C4-2B (cell line): ENCODE measurements around the gene CEP97.

Experiments used
- ZFX ChIP-seq: fragments of 450-650 bp; IDR thresholded peaks from 2 replicates; pipeline ENCODE4 v1.6.1; 2017
- TF ChIP-seq, protein P1 (sequence below): fragments of 450-650 bp; conservative IDR thresholded peaks from 2 replicates; pipeline ENCODE4 v1.5.1; 2017; ENCODE audit warnings: mild to moderate bottlenecking

DNA sequence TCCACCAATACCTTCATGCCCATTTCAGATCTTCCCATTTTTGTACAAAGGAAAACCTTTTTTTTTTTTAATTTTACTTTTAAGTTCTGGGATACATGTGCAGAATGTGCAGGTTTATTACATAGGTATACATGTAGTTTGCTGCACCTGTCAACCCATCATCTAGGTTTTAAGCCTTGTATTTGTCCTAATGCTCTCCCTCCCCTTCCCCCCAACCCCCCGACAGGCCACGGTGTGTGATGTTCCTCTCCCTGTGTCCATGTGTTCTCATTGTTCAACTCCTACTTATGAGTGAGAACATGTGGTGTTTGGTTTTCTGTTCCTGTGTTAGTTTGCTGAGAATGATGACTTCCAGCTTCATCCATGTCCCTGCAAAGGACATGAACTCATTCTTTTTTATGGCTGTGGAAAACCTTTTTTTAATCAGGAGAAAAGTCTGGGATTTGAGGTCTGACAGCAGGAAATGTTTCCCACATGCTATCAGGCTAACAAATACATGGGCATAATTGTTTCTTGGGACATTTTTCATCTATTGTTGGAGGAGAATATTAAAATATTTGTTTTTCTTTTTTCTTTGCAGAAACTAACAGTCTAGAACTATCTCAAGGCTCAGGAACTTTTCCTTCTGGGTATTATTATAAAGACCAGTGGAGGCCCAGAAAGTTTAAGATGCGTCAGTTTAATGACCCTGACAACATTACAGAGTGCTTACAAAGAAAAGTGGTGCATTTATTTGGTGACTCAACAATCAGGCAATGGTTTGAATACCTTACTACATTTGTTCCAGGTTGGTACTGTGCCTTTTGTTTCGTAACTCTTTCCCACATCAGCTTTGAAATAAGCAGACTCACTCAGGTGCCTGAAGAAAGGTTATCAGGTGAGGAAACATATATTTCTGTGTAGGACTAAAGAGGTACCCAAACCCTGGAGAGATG, 92.1 kb downstream of the CEP97 start:
- TF ChIP-seq, protein P1, sequence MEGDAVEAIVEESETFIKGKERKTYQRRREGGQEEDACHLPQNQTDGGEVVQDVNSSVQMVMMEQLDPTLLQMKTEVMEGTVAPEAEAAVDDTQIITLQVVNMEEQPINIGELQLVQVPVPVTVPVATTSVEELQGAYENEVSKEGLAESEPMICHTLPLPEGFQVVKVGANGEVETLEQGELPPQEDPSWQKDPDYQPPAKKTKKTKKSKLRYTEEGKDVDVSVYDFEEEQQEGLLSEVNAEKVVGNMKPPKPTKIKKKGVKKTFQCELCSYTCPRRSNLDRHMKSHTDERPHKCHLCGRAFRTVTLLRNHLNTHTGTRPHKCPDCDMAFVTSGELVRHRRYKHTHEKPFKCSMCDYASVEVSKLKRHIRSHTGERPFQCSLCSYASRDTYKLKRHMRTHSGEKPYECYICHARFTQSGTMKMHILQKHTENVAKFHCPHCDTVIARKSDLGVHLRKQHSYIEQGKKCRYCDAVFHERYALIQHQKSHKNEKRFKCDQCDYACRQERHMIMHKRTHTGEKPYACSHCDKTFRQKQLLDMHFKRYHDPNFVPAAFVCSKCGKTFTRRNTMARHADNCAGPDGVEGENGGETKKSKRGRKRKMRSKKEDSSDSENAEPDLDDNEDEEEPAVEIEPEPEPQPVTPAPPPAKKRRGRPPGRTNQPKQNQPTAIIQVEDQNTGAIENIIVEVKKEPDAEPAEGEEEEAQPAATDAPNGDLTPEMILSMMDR, result no peak
- no peak for TF ChIP-seq ZFX
